GOT3 (cell line): ENCODE data around the gene RUBCNL.

Experiments
- DNase-seq: peaks from one replicate; lab custom pipeline; 2025; ENCODE audit warnings: mixed read lengths; lab: John Stamatoyannopoulos, UW

RUBCNL gene

DNA sequence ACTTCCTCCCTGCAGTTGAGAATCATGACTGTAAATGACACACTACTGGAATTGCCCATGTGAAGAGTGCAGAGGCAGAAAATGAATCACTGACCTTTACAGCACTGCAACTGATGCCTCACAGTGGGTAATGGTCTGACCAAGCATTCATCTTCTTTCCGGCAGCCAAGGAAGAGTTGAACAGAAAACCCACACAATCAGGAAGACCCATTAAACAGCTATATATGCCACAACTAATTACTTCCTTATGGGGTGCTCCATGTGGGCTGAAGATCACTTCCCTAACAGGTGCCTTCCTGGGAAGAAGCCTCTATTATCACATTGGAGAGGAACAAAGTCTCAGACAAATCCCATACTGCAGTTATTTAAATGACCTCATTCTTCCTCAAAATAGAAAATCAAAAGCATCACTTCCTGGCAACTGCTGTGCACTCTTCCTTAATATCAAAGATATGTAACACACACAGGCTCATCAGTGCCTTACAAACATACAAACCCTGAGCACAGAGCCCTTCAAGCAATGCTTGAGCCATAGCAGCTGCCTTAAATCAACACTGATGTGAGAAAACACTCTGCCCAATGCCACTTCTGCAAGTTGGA, 45.8 kb downstream of the RUBCNL start:
- DNase-seq, result no peak

DNA sequence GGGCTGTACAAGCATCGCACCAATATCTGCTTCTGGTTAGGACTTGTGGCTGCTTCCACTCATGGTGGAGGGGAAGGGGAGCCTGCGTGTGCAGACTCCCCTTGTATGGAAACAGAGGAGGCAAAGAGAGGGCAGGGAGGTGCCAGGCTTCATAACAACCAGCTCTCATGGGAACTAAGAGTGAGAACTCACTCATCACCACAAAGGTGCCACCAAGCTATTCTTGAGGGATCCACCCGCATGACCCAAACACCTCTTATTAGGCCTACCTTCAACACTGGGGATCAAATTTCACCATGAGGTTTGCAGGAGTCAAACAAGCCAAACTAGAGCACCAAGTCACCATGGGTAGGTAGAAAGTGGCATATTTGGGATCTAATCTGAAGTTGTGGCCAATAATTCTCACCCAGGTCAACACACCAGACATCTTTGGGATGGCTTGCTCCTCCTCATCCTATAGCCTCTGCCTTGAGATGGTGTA, 46.4 kb downstream of the RUBCNL start:
- no peak for DNase-seq

DNA sequence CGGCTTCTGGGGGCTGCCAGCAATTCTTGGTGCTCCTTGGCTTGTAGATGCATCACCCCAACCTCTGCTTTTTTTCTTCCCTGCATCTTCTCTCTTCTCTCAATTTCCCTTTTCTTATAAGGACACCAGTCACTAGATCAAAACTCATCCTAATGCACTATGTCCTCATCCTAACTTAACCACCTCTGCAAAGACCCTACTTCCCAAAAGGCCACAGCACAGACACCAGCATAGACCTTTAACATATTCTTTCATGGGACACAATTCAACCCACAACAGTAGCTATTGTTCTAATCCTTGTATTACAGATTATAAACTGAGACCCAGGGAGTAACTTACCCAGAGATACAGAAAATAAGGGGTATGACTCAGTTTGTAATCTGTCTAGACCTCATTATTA, 47.0 kb downstream of the RUBCNL start:
- no peak for DNase-seq

DNA sequence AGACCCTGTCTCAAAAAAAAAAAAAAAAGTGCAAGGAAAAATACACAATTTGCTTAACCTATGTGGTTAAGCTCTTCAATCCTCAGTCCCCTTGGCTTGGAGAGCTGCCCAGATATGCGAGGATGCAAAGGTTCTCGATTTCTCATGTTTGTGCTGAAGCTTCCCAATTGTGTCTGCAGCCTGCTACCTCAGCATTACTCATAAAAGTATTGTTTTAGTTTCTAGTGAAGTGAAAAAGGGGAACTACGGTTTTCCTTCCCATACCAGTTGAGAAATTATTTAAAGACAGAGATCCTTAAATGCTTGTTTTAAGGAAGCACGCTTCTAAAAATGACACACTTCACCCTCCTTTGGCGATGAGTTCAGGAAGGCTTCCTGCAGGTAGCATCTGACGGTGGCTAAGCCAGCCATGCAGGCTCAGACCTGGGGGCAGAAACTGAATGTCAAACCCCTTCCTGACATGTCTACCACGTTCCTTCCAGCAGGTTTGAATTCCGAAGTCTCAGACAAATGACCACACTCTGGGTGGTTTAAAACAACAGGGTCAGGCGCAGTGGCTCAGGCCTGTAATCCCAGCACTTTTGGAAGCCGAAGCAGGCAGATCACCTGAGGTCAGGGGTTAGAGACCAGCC, 47.9 kb downstream of the RUBCNL start:
- DNase-seq, result no peak

DNA sequence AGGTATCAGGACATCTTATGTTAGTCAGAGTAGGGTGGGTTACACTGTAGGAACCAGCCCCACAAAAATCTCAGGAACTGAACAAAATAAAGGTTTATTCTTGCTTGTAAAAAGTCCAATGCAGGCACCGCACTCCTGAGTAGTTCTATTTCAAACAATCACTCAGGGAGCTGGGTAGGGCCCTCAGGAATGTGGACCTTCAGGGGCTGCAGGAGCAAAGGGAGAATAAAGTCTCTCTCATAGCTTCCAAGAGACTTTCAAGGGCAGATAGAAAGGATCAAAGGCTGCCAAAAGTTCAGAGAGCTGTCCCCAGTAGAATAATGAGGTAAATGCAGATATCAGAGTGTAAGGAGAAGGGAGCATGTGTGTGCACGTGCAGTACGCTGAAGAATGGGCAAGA, 49.4 kb downstream of the RUBCNL start:
- DNase-seq, result no peak

DNA sequence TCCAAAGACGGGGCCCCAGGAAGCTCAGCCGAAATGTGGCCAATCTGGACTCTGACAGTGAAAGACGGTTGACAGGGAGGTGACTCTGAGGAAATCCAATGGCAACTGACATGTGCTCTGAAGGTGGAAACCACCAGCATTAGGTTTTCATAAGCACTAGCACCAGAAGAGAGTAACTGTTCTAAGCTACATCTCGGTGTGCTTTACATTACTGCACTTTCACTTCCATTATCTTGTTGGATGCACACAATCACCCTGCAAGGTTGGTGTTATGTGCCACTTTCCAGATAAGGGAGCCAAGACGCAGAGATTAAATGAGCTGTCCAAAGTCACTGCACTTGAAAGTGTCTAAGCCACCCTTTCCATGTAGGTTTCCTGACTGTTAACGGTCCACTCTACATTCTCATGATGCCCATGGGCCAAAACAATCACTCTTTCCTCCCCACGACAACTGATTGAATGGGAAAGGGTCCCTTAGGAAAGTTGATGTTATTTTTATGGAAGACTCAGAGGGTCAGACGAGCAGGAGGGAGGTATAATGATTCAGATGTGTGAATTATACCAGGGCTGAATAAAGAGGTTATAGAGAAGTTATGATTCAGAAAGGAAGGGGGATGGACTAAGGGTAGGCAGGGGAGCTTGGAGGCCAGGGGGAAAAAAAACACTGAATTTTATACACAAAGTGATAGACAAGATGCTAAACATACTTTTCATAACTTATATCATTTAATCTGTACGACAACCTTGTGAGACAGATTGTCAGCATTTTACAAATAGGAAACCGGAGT, 52.8 kb downstream of the RUBCNL start:
- no peak for DNase-seq

DNA sequence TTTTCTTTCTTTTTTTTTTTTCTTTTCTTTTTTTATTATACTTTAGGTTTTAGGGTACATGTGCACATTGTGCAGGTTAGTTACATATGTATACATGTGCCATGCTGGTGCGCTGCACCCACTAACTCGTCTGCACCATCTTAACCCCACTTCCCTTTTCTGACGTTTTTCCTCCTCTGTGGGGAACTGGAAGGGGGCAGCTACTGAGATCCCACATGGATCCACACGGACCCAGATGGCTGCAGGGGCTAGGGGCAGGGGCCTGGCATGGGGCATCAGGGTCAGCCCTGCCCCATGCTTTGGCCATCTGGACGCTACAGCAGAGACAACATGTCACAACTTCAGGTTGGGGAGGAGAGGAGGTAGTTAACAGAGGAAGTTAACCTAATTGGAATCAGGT, 54.3 kb downstream of the RUBCNL start:
- no peak for DNase-seq

DNA sequence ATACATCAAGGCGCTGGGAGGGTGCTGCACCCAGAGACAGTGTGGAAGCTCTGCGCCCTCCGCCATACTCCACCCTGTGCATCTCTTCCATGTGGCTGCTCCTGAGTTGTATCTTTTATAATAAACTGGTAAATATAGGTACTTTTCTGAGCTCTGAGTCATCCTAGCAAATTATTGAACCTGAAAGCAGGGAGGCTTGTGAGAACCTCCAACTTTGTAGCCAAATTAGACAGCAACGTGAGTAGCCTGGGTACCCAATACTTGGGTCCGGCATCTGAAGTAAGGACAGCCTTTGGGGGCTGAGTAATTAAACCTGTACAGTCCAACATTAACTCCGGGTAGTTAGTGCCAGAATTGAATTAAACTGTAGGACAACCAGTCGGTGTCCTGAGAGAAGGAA, 57.4 kb downstream of the RUBCNL start:
- DNase-seq, result no peak

DNA sequence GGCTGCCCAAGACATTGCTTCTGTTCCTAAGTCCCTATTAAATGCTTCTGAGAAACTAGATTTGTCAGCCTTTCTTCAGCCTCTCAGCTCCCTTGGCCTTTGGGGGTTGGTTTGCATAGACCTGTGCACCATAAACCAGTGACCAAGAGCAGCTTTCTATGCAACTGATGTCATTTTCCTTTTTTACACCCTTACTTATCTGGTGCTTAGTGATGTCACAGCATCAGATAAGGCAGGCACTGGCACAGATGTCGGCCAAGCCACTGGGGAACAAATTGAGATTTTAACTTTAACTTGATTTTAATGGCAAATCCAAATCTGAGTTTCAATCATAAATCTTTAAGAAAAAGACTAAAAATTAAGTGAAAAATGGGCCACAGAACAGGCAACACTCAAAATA, 59.8 kb downstream of the RUBCNL start:
- no peak for DNase-seq

DNA sequence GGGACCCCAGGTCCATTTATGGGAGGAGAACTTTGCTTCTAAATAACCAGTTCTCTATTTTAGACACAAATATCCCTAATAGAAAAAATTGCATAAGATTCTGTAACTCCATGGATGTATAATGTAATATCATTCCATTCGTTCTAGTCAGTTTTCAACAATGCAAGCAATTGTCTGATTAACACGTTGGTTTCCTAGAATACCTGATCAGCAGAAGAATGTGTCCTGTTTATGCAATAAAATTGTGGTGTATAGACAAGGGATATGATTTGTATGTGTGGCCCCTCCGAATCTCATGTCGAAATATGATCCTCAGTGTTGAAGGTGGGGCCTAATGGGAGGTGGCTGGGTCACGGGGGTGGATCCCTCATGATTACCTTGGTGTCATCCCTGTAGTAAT, 62.1 kb downstream of the RUBCNL start:
- DNase-seq, result no peak

DNA sequence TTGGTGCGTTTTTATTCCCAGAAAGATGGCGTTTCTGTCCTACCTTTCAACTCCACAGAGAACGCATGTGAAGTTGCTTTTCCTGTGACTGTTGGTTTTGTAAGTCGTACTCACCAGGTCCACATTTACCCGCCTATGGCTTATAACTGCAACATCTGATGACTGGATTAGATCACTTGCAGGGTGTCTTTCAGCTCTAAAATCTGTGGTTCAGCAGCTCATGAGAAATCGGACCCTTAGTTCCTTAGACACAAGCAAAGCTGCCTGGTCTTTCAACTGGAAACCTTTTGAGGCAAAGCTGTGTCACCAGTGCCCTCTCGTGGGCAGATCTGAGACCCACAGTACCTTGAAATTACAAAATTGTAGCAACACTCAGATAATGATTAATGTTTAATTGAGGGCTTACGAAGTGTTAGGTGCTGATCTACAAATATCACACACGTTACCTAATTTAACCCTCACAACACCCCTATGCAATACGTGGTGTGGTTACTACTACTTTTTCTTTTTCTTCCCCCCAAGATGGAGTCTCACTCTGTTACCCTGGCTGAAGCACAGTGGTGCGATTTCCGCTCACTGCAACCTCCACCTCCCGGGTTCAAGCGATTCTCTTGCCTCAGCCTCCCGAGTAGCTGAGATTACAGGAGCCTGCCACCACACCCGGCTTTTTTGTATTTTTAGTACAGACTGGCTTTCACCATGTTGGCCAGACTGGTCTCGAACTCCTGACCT, 65.4 kb downstream of the RUBCNL start:
- DNase-seq, result no peak

DNA sequence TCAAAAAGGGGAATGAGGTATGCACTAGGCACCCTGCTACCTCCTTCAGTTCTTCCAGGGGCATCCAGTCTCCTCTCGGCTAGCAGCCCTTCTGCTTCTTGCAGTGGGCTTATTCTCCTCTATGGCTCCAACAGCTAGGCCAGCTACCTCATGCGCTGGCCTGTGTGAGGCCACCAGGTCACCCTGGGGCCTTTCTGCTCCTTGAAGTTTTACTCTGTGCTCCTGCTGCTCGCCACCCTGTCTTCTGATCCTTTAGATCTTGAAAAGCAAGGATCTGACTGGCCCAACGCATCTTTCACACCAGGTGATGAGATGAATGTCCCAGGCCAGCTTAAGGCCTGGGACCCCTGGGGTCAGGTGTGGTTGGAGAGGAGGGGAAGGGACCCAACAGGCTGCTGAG, 66.2 kb downstream of the RUBCNL start:
- DNase-seq, result no peak

DNA sequence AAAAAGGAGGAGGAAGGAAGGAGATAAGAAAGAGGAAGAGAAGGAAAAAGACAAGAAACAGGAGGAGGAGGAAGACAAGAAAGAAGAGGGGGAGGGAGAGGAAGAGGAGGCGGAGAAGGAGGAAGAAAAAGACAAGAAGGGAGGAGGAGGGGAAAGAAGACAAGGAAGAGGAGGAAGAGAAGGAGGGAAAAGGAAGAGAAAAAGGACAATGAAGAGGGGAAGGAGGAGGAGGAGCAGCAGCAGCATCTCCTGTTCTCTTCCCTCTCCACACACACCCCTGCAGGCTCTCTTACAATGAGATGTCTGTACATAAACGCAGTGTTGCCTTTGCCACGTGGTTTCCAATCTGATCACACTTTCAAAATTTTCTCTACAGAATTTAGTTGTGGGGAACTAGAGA, 66.6 kb downstream of the RUBCNL start:
- no peak for DNase-seq

DNA sequence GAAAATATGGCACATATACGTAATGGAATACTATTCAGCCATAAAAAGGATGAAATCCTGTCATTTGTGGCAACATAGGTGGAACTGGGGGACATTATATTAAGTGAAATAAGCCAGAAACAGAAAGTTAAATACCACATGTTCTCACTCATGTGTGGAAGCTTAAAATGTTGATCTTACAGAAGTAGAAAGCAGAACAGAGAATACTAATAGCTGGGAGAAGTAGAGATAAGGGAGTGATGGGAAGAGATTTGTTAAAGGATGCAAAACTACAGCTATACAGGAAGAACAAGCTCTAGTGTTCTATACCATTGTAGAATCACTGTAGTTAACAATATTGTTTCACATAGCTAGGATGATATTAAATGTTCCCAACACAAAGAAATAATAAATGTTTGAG, 68.1 kb downstream of the RUBCNL start:
- no peak for DNase-seq

DNA sequence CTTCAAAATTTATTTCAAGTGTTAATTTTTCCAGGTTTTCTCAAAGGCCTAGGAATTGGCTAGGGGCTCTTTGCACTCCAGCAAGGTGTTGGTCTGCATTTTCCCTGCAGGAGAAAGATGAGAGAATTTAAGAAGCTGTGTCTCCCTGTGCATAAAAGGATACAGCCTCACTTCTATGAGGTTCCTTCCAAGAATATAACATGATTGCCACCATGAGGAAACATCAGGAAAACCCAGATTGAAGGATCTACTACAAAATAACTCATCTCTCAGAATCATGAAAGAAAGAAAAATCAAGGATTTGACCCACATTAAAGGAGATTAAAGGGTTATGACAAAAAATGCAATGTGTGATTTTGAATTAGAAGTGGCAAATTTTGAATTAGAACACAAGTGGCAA, 69.9 kb downstream of the RUBCNL start:
- no peak for DNase-seq

DNA sequence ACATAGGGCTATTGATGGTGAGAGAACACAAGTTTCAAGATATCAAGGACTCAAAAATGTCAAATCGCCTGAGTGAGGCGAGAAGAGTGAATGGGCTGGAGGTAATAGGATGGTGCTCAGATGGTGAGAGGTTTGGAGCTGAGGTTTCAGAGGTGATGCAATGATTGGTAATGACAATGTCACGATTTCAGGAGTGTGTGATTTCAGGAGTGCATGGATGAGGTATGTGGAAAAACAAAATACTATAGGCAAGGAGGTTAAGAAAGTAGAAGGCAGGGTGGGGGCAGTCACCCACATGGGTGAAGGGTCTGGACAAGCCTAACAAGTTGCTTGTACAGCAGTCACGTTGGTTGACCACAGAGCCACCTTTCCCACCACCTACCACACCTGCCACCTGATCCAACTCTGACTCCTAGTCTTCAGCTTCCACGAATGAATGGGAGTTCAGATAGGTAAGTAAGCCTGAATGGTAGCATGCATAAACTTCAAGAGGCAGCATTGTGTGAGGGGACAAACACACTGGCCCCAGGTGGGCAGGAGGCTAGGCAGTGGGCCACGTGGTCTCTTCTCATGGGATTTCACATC, 71.5 kb downstream of the RUBCNL start:
- DNase-seq, result no peak

DNA sequence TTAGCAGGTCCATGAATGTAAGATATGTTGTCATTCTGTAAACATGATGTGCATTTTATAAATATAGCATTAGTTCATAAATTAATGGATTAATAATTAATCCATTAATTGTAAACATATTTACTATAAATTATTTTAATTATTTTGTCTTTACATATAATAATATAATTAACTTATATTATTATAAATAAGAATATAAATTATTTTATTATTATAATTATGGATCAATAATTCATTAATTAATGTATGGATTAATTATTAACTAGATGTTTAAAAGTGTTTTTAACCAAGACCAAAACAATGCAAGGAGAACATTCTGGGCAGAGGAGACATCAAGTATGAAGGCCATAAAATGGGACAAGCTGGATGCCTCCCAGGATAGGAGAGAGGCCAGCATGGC, 72.0 kb downstream of the RUBCNL start:
- DNase-seq, result no peak

DNA sequence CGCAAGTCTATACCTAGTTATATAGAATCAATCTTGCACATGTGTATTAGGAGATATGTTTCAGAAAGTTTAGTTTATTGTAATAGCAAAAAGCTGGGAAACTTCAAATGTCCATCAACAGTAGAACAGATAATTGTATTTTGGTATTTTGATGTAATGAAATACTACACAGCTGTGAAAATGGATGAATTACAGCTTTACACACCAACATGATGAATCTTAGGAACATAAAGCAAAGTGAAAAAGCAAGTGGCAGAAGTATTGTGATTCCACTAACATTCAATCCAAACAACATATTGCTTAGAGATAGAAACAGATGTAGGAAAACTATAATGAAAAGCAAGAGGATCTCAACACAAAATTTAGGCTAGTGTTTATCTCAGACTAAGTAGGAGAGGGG, 72.5 kb downstream of the RUBCNL start:
- DNase-seq, result no peak

DNA sequence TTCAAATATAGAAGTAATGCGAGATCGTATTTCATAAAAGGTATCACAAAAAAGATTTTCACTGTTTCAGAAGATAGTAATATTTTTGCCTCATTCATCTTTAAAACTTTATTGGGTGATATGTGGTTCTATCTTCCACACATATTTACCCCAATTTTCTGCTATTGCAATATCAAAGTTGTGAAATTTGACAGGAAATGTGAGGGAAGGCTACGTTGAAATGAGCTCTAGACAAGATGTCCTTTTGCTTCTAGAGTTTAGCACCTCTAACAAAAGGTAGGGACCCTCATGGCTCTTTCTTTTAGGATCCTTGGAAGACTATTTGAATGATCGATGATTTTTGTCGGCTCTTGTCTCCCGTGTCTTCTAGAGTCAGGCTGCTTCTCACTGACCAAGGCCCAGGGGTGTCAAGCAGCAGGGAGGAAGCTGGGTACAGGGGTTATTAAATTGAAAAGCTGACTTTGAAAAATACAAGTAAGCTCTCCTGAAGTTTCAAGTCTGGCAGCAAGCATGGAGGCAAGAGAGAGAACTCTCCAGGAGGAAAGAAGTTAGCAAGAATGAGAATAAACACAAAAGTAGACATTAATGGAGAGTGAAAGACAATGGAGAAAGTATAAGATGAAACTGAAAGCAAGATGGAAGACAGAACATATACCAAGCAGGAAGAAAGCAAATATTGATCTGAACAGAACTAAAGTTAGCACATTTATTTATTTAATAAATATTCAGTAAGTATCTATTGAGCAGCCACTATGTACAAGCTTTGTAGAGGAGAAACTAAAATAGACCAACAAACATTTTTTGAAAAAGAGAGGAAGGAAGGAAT, 73.4 kb downstream of the RUBCNL start:
- DNase-seq, result no peak

DNA sequence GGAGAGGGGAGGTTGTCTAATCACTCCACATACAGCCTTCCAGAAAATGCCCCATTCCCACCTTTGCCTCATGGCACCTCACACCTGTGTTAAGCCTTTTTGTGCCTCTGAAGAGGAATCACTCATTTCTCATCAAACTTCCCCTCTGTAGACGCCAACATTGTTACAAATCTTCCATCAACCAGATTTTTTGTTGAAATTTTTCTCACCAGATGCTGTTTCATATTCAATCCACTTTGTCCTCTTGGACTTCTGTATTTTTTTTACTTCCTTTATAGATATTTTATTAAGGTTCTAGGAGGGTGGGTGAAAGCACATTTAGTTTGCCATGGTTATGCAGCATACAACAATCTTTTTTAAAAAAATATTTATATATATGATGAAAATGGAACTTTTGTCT, 74.0 kb downstream of the RUBCNL start:
- DNase-seq, result no peak

DNA sequence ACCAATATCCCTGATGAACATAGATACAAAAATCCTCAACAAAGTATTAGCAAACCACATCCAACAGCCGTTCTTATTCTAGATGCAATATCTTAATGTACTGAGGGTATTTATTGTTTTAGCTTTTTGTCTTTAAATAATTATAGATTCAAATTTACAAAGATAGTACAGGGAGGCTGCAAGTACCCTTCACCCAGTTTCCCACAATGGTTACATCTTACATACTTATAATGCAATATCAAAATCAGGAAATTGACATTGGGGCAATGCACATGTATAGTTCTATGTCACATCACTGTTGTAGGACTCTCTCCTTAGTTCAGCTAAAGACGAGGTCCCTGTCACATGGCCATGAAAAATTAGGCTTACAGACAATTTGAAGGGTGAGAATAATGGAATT, 75.8 kb downstream of the RUBCNL start:
- no peak for DNase-seq
